ENCODE results near the gene NR5A1. TPM values are rescaled to one million over a fixed set of nuclear protein-coding genes. Genes with fewer than 3 reads are reported as not detected.

NR5A1 gene
- total RNA-seq, 4 donors from 2014 or later, result not detected

- DNase-seq (ENCODE audit: low spot score in 2 of 2), result no peak
- Histone ChIP-seq H3K36me3 (no peaks in the 10 kb centered on the region), H3K4me3 (no peak overlapping the region), H3K9me3 (no peaks in the 10 kb centered on the region), H3K4me1 (peaks cover 22% of the 10 kb centered on the region), H3K27me3 (peaks cover 53% of the 10 kb centered on the region), H3K27ac (no peak overlapping the region)
- WGBS, result 63% methylated on average over 16 of the region's 19 CpGs
- TF ChIP-seq POLR2A (IDR thresholded peaks at IDR 0.05) (no peak), CTCF (IDR thresholded peaks at IDR 0.05) (no peak), EP300 (IDR thresholded peaks at IDR 0.05) (no peak), POLR2AphosphoS5 (IDR thresholded peaks at IDR 0.05) (no peak)
Measured at GRCh38 chr9:124505901-124506346, 1.3 kb downstream of the NR5A1 start.

GRCh38 chr9:124505006-124505900 lies 1.9 kb downstream of the NR5A1 start:
- H3K4me3 ChIP-seq, result peak overlapping the region; percentile 42
- 42% methylated on average over 18 of the region's 69 CpGs for WGBS
- H3K9me3 ChIP-seq, result no peaks in the 10 kb centered on the region
- H3K27me3 ChIP-seq, result peaks cover 60% of the 10 kb centered on the region
- no peak for TF ChIP-seq EP300 (IDR thresholded peaks at IDR 0.05)
- TF ChIP-seq POLR2A (IDR thresholded peaks at IDR 0.05), result no peak
- TF ChIP-seq CTCF (IDR thresholded peaks at IDR 0.05), result no peak
- no peak for TF ChIP-seq POLR2AphosphoS5 (IDR thresholded peaks at IDR 0.05)
- H3K27ac ChIP-seq, result no peak overlapping the region
- DNase-seq (ENCODE audit: low spot score in 2 of 2), result no peak
- H3K36me3 ChIP-seq, result no peaks in the 10 kb centered on the region
- H3K4me1 ChIP-seq, result peaks cover 22% of the 10 kb centered on the region

- TF ChIP-seq EP300 (IDR thresholded peaks at IDR 0.05) (no peak), CTCF (IDR thresholded peaks at IDR 0.05) (no peak), POLR2AphosphoS5 (IDR thresholded peaks at IDR 0.05) (no peak), POLR2A (IDR thresholded peaks at IDR 0.05) (no peak)
- Histone ChIP-seq H3K27me3 (peaks cover 67% of the 10 kb centered on the region), H3K4me3 (peak overlapping the region; percentile 42), H3K9me3 (no peaks in the 10 kb centered on the region), H3K36me3 (no peaks in the 10 kb centered on the region), H3K4me1 (peaks cover 22% of the 10 kb centered on the region), H3K27ac (no peak overlapping the region)
- no peak for DNase-seq (ENCODE audit: low spot score in 2 of 2)
- no CpG with 5 or more reads among the region's 81 CpGs for WGBS
Measured at GRCh38 chr9:124504530-124505005, 2.6 kb downstream of the NR5A1 start.

GRCh38 chr9:124503713-124504529 lies 3.3 kb downstream of the NR5A1 start:
- Histone ChIP-seq H3K36me3 (no peaks in the 10 kb centered on the region), H3K4me3 (peak overlapping the region; percentile 42), H3K9me3 (no peaks in the 10 kb centered on the region), H3K27ac (no peak overlapping the region), H3K27me3 (peaks cover 74% of the 10 kb centered on the region), H3K4me1 (peaks cover 22% of the 10 kb centered on the region)
- no peak for DNase-seq (ENCODE audit: low spot score in 2 of 2)
- TF ChIP-seq POLR2A (IDR thresholded peaks at IDR 0.05) (no peak), CTCF (IDR thresholded peaks at IDR 0.05) (no peak)
- WGBS, result 5% methylated on average over 55 of the region's 76 CpGs

All from suprapubic skin (tissue), 4 donors.